ENCODE measurements around the gene ASMTL.

Gene ASMTL

GRCh38 chrX:1462596-1463251 is 10.0 kb upstream of the ASMTL start:
- peaks cover 37% of the 10 kb centered on the region for H3K79me2 ChIP-seq (ENCODE audit: insufficient read depth, low read length)
- no peak overlapping the region for H2AFZ ChIP-seq (ENCODE audit: low read depth, low read length)
- no peak overlapping the region for H3K27ac ChIP-seq (ENCODE audit: low read length)
- H3K36me3 ChIP-seq (ENCODE audit: insufficient read depth, low read length) = peaks cover 51% of the 10 kb centered on the region
- no peak overlapping the region for H3K4me2 ChIP-seq (ENCODE audit: insufficient read depth, low read length)
- H3K4me1 ChIP-seq (ENCODE audit: insufficient read depth, low read length) = no peaks in the 10 kb centered on the region
- no peak for ATAC-seq (ENCODE audit: insufficient read depth, low read depth)
- no peak overlapping the region for H3K4me3 ChIP-seq (ENCODE audit: low read depth in 1 of 2, low read length in 2 of 2)
- peaks cover 43% of the 10 kb centered on the region for H4K20me1 ChIP-seq (ENCODE audit: insufficient read depth, low read length)
- no peaks in the 10 kb centered on the region for H3K9me3 ChIP-seq (ENCODE audit: insufficient read depth, low read length, severe bottlenecking)
- H3K27me3 ChIP-seq (ENCODE audit: insufficient read depth, low read length, poor library complexity) = no peaks in the 10 kb centered on the region
- DNase-seq = peak; percentile 2
- no peak overlapping the region for H3K9ac ChIP-seq (ENCODE audit: low read depth, low read length)
- TF ChIP-seq EZH2 (IDR thresholded peaks at IDR 0.05; ENCODE audit: borderline replicate concordance, low read depth, low read length, severe bottlenecking) = no peak
- no peak for TF ChIP-seq CTCF (IDR thresholded peaks at IDR 0.05; ENCODE audit: borderline replicate concordance, extremely low read depth, low read length, poor library complexity, severe bottlenecking)

- Histone ChIP-seq H3K4me1 (ENCODE audit: insufficient read depth, low read length) (no peaks in the 10 kb centered on the region), H3K27me3 (ENCODE audit: insufficient read depth, low read length, poor library complexity) (no peaks in the 10 kb centered on the region), H3K4me2 (ENCODE audit: insufficient read depth, low read length) (no peak overlapping the region), H3K27ac (ENCODE audit: low read length) (no peak overlapping the region), H4K20me1 (ENCODE audit: insufficient read depth, low read length) (peaks cover 38% of the 10 kb centered on the region), H3K79me2 (ENCODE audit: insufficient read depth, low read length) (peaks cover 31% of the 10 kb centered on the region), H3K9ac (ENCODE audit: low read depth, low read length) (no peak overlapping the region), H3K9me3 (ENCODE audit: insufficient read depth, low read length, severe bottlenecking) (no peaks in the 10 kb centered on the region), H2AFZ (ENCODE audit: low read depth, low read length) (no peak overlapping the region), H3K4me3 (ENCODE audit: low read depth in 1 of 2, low read length in 2 of 2) (no peak overlapping the region), H3K36me3 (ENCODE audit: insufficient read depth, low read length) (peaks cover 46% of the 10 kb centered on the region)
- ATAC-seq (ENCODE audit: insufficient read depth, low read depth) (no peak), DNase-seq (no peak)
- TF ChIP-seq EZH2 (IDR thresholded peaks at IDR 0.05; ENCODE audit: borderline replicate concordance, low read depth, low read length, severe bottlenecking) (no peak), CTCF (IDR thresholded peaks at IDR 0.05; ENCODE audit: borderline replicate concordance, extremely low read depth, low read length, poor library complexity, severe bottlenecking) (no peak)
These were observed 9.4 kb upstream of the ASMTL start for GRCh38 chrX:1462110-1462509.

GRCh38 chrX:1455948-1456280 is 3.2 kb upstream of the ASMTL start:
- no peak for DNase-seq
- no peaks in the 10 kb centered on the region for H3K27me3 ChIP-seq (ENCODE audit: insufficient read depth, low read length, poor library complexity)

More at GRCh38 chrX:1455948-1456280, 3.2 kb upstream of the ASMTL start:
- ATAC-seq (ENCODE audit: insufficient read depth, low read depth) = no peak
- no peak overlapping the region for H3K27ac ChIP-seq (ENCODE audit: low read length)
- H3K4me3 ChIP-seq (ENCODE audit: low read depth in 1 of 2, low read length in 2 of 2) = no peak overlapping the region
- no peak overlapping the region for H2AFZ ChIP-seq (ENCODE audit: low read depth, low read length)
- H3K9ac ChIP-seq (ENCODE audit: low read depth, low read length) = no peak overlapping the region
- TF ChIP-seq CTCF (IDR thresholded peaks at IDR 0.05; ENCODE audit: borderline replicate concordance, extremely low read depth, low read length, poor library complexity, severe bottlenecking) (no peak), EZH2 (IDR thresholded peaks at IDR 0.05; ENCODE audit: borderline replicate concordance, low read depth, low read length, severe bottlenecking) (no peak)
- no peaks in the 10 kb centered on the region; the same call in 1 of the 2 replicates for H3K36me3 ChIP-seq (ENCODE audit: insufficient read depth, low read length)
- peaks cover 33% of the 10 kb centered on the region for H3K4me1 ChIP-seq (ENCODE audit: insufficient read depth, low read length)
- peaks cover 18% of the 10 kb centered on the region for H3K79me2 ChIP-seq (ENCODE audit: insufficient read depth, low read length)
- no peaks in the 10 kb centered on the region for H3K9me3 ChIP-seq (ENCODE audit: insufficient read depth, low read length, severe bottlenecking)
- H4K20me1 ChIP-seq (ENCODE audit: insufficient read depth, low read length) = peaks cover 15% of the 10 kb centered on the region
- no peak overlapping the region for H3K4me2 ChIP-seq (ENCODE audit: insufficient read depth, low read length)

Data from DND-41 (cell line).